Esophagus squamous epithelium (tissue), 4 donors: ENCODE data around the gene COMMD1.

ENCODE experiments used
- CTCF ChIP-seq, 6 experiments: fragments of 450-650 bp in 4 of 6; fragments of 200-600 bp in 2 of 6; sonication (generic) in 2 of 6; IDR thresholded peaks; one replicate each; pipeline ENCODE4 v1.5.1; 2016 to 2019; ENCODE audit warnings: antibody characterized with exemption in 6 of 6, mild to moderate bottlenecking in 4 of 6, moderate library complexity in 4 of 6
- POLR2A ChIP-seq, 4 donors: fragments of 450-650 bp; IDR thresholded peaks; one replicate each; pipeline ENCODE4 v1.6.1; 2017; ENCODE audit warnings: antibody characterized with exemption in 4 of 4, mild to moderate bottlenecking in 4 of 4, moderate library complexity in 3 of 4

GRCh38 chr2:61995515-61995914 lies 90.0 kb downstream of the COMMD1 start:
- no peak for TF ChIP-seq CTCF (IDR thresholded peaks at IDR 0.05)
- TF ChIP-seq POLR2A (IDR thresholded peaks at IDR 0.05) = no peak
